Eye (tissue), 1 donor: ENCODE measurements around the gene FCRLA.
"Not testable (repeated sequence)": the region's sequence is repeated elsewhere in the genome, so short reads cannot be mapped to it uniquely, and the experiment has no call there.

ENCODE experiments used
- DNase-seq: peaks from one replicate; pipeline ENCODE4 v3.0.0-alpha.2; 2015

FCRLA gene

GRCh38 chr1:161706113-161706481 is 932 bp upstream of the FCRLA start:
- no peak for DNase-seq

DNA sequence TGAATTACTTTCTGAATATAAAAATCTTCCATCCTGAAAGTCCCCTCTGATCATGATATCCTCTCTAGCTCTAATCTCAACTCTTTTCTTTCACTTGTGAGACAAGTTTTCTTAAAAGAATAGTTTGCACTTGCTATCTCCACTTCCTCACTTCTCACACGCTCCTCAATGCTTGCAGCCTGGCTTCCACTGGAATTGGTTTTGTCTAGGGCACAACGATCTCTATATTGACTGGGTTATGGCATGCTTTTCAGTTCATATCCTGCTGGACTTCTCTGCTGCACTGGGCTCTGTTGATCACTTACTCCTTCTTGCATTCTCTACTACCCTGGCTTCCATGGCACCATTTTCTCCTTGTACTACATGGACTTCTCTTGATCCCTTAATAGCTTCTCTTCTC is 474 bp downstream of the FCRLA start:
- DNase-seq, result no peak

GRCh38 chr1:161709373-161709772 is 2.3 kb downstream of the FCRLA start:
- DNase-seq, result no peak

DNA sequence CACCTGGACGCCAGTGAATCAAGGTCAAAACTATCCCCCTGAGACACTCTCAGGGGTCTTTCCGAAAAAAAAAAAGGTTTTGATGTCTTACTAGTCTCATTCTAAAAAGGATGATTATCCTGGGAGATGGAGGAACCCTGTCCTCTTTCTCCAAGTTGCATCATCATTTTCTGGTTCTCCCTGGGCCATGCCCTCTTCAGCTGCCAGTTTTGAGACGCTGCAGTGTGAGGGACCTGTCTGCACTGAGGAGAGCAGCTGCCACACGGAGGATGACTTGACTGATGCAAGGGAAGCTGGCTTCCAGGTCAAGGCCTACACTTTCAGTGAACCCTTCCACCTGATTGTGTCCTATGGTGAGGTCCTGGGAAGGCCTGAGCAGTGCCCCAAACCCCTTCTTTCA is 3.5 kb downstream of the FCRLA start:
- DNase-seq, result no peak

DNA sequence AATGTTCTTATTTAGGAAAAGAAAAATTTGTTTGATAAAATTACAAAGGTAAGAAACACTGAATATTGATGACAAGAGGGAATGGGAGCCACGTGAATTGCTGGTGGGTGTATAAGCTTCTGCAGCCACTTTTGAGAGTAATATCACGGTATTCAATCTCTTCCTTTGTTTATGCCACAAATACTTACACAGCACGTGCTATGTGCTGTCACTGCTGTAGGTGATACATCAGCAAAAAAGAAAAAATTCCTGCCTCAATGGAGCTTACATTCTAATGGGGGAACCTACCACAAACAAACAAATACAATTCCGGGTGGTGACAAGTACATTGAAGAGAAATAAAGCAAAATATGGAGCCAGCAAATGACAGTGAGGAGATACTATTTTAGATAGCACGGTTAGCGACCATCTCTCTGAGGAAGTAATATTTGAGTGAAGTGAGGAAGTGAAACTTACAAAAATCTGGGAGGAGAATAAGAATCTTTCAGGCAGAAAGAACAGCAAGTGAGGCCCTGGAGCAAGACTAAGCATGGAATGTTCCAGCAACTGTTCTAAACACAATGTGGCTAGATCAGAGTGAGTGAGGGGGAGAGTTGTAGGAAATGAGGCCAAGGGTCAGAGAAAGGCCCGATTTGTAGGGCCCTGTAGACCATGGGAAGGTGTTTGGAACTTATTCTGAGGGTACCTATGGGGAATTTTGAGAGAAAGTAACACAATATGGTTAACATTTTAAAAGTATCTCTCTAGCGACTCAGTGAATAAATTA is 11.7 kb downstream of the FCRLA start:
- DNase-seq, result no peak

DNA sequence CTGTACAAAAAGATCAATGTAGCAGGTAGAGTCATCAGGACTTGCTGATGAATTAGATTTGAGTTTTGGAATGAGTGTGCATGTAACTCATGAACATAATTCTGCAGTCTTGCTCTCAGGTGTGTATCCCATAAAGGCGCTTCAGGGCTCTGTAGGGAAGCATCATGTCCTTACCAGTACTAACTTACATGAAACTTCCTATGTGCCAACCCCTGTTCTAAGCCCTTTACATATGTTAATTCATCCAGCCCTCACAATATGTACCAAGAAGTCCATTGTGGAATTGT is 12.2 kb downstream of the FCRLA start:
- no peak for DNase-seq

GRCh38 chr1:161720422-161720821 is 13.4 kb downstream of the FCRLA start:
- DNase-seq, result no peak

DNA sequence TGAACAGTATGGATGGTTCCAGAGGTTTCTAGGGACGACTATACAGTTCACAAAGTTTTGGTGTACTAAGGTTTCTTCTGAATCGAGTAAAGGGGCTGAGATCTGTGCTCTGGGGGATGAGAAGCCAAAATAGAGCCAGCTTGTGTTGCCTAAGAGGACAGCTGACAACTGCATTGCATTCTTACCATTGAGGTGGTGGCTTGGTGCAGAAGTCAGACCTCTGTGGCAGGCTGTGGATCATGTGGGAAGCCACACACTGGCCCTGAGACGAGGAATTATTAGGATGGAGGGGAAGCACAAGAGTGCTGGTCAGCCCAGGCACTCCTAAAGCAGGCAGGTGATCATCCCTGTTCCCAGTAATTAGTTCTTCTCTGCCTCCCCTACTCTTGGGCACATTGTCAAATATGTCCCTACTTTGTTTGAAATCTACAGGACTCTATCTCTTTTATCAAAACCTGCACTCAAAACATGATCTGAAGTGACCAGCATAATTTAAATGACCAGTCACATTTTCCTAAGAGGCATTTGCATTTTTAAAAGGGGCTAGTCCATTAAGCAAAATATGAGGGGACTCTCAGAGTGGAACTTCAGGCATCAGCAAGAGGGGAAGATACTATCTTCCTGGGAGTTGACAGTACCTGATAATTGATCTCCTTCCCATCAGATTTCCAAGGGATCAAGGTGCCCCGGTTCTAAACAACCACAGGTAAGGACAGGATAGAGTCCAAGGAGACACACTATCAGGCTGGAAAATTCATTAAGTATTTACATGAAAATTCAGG is 14.1 kb downstream of the FCRLA start, which contains the start of gene FCRLB:
Gene FCRLB (plus strand): TSS at position 589 of the 782 bp plus-strand sequence. CDS start 1,129 bp downstream, outside the sequence.
- DNase-seq, result no peak

- no peak for DNase-seq
These were observed 14.8 kb downstream of the FCRLA start for GRCh38 chr1:161721738-161722343.

GRCh38 chr1:161722406-161722805 is 15.4 kb downstream of the FCRLA start:
- DNase-seq, result no peak

DNA sequence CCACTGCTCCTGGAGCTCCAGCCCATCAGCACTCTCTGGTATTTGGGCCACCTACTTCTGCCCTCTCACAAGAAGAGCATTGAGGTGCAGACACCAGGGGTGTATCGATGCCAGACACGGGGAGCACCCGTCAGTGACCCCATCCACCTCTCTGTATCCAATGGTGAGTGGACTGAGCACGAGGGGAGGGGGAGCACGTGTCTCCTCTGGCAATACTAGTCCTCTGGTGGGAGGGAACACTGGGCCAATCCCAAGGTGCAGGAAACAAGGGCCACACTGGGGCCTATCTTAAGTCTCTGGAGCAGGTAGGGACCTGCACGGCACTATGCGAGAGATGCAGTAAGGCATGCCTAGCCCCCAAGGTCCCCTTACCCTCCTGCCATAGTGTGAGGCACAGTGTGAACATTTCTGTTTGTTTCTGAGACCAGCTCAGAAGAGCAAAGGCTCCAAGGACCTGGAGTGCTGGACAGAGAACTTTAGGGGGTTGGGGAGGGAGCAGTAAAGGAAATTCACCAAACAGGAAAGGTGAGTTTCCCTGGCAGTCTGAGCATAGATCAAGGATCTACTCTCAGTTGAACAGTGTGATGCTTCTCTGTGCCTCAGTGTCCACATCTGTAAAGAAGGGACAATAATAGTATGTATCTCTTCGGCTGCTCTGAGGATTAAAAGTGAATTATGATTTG is 16.6 kb downstream of the FCRLA start:
- DNase-seq, result no peak

- not testable (repeated sequence) for DNase-seq
These were observed 18.4 kb downstream of the FCRLA start for GRCh38 chr1:161725258-161725907.

DNA sequence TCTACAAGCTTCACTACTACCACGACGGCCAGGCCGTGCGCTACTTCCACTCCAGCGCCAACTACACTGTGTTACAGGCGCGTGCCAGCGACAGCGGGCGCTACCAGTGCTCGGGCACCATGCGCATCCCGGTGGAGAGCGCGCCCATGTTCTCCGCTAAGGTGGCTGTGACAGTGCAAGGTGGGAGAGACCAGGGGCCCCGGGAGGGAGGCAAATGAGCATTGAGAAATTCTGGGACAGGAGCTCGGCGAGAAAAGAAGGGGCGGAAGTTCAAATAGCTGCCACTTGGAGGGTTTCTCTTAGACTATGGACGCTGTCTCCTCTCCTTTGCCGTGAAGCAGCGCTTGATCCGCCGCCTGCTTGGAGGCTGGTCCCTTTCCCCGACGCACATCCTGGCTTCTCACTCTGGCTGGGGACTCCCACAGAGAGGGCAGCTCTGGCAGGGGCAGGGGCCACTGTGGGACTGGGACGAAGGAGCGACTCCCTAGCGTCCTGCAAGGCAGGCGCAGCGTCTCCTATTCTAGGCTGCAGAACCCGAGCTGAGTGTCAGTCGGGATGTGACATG is 19.0 kb downstream of the FCRLA start:
- DNase-seq, result peak; percentile 86

DNA sequence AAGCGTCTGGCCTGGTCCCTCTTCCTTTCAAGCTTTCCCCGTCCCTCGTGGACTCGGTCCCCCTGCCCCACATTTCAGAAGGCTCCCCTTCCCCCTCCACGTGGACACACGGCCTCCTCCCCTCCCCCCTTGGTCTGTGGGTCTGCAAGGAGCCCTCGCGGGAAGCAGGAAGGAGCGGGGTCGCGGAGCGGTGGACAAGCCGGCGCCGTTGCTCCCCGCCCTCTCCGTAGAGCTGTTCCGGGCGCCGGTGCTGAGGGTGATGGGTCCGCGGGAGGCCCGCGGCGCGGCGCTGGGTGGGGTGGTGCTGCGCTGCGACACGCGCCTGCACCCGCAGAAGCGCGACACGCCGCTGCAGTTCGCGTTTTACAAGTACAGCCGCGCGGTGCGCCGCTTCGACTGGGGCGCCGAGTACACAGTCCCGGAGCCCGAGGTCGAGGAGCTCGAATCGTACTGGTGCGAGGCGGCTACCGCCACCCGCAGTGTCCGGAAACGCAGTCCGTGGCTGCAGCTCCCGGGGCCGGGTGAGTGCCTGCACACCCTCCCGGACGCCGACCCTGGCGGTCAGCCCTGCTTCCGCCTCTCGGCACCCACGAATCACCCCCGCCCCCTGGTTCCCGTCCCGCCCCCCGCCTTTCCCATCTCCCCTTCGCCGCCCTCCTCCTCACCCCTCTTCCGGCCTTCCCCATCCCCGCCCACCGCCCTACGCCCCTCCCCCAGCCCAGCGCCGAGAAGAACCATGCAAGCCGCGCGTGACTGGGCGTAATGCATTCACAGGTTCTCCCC is 19.6 kb downstream of the FCRLA start:
- DNase-seq, result peak; percentile 95

DNA sequence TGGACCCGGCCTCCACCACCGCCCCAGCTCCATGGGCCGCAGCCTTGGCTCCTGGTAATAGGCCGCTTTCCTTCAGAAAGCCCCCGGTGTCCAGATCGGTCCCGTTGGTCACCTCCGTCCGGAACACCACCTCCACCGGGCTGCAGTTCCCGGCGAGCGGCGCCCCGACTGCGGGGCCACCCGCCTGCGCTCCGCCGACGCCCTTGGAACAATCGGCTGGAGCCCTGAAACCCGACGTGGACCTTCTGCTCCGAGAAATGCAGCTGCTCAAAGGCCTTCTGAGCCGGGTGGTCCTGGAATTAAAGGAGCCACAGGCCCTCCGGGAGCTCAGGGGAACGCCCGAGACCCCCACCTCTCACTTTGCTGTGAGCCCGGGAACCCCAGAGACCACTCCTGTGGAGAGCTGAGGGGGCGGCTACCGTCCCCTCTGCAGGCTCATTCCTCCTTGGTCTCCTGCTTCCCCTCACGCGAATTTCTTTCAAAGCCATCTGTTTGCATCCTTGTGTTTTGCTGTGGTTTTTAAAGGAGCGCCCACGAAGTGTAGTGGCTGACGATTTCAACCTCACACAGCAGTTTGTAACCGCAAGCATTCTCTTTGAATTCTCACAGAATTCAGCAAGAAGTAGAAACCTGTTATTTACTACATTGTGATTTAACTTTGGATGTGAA is 20.4 kb downstream of the FCRLA start:
- no peak for DNase-seq

DNA sequence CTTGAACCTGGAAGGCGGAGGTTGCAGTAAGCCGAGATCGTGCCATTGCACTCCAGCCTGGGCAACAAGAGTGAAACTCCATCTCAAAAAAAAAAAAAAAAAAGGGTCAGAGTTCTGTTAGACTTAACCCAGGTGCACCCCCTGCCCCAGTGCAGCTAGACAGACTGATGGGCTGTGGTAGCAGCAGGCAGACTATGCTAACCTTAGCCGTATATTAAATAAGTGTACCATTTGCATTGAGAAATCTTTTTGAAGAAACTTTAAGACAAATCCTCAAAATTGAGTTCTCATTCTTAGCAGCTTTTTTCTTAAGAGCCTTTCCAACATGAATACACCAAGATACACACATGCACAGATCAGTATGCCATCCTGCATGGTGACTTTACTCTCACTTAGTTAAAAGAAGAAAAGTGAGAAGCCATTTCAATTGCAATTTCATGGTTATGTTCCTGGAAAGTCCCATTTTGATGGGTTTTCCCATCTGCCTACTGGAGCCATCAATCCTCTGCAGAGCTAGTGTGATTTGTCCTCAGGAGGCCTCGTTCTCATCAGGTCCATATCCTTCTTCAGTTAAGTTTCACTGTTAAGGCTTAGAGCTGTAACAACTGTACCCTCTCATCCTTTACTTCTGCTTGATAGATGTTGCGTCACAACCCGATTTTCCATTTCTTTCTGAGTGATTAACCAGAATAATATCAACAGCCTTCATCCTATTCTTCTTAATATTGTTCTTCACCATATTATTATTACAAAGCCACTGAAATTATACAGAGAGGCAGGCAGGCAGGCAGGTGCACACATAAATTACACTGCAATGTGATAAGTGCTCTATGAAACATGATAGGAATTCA is 21.6 kb downstream of the FCRLA start:
- DNase-seq, result no peak

DNA sequence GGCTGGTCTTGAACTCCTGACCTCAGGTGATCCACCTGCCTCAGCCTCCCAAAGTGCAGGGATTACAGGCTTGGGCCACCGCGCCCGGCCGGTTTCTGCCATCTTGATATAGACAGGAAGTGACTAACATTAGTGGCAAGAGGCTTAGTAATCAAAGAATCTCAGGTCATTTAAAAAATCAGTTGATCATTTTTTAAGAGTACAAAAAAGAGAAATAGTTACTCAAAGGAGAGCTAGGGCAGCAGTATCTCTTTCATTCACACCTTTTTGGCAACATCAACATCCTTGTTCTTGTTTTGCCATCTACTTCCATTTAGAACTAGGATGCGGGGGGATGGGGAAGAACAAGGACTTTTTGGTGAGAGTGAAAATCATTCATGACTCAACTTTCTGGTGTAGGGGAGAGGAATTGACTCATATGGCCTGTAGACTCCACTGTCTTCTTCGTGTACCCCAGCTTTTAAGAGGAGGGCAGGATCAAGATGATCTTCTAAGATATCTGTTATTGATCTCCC is 23.1 kb downstream of the FCRLA start:
- no peak for DNase-seq

DNA sequence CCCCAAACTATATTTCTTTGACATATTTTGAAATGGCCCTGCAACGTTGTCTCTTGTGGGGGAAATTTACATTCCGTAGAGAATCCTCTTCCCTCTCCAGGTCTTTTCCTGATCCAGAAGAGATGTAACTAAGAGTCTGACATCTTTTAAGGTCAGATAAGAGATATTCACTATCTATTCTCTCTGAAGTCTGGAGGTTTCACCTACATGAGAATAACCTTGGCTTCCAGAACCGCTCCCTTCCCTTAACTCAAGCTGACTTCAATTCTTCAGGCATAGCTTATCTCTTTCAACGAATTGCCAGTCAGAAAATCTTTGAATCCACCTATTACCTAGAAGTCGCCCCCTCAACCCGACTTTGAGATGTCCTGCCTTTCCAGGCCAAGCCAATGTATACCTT is 24.2 kb downstream of the FCRLA start:
- no peak for DNase-seq

DNA sequence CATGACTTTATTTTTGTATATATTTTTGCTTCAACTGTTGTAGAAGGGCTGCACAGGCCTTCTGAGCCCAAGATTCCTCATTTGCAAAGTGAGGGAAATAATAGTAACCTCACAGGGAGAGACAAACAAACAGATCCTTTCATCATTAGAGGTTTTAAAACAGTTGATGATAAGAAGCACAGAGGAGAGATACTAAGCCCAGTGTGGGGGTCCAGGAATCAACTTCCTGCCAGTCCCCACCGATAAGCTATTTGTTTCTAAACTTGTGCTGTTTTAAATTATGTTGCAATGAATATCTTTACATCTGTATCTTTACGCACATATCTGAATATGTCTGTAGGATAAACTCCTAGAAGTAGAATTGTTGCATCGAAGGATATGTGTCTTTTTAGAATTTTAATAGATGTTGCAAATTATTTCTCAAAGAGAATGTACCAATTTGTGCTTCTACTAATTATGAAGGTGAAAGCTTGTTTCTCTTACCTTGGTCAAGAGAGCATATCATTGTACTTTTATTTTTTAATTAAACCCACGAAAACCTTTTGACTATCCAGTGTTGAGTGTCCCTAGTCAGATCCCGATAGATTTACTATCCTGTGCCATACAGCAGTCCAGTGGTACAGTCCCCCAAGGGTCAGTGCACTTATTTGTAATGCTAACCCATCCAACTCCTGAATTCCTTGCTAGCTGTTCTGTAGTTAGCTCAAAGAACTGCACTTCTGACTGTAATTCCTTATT is 25.1 kb downstream of the FCRLA start:
- no peak for DNase-seq
